Renal cortical epithelial cell (primary cell): Measurements from ENCODE around the gene ID1. TPM values are rescaled to one million over a fixed set of nuclear protein-coding genes. Genes with fewer than 3 reads are reported as not detected.
"Not testable (repeated sequence)": the region's sequence is repeated elsewhere in the genome, so short reads cannot be mapped to it uniquely, and the experiment has no call there.

Experiments used
- DNase-seq: peaks from one replicate; pipeline ENCODE4 v3.0.0-alpha.2; 2011; ENCODE audit warnings: low read depth
- total RNA-seq: library from RNA; depleted of rRNA; stranded (reverse); fragments of >200 nt; gene quantifications from 2 replicates; pipeline ENCODE4 v1.2.3, GENCODE V29; 2014

The ID1 gene
- total RNA-seq, 1 donor from 2014 or later, result 251 TPM

DNA sequence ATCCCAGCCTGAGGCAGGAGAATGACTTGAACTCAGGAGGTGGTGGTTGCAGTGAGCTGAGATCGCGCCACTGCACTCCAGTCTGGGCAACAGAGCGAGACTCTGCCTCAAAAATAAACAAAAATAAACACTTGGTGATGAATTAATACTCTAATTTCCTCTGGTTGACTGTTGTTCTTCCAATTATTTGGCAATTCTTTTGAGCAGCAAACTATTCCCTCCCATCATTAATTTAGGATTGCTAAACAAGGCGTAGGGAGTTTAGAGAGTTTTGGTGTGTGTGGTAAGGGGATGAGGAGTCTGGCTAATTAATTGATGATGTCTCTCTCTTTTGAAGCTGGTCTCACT, 2.7 kb upstream of the ID1 start:
- DNase-seq, result no peak

DNA sequence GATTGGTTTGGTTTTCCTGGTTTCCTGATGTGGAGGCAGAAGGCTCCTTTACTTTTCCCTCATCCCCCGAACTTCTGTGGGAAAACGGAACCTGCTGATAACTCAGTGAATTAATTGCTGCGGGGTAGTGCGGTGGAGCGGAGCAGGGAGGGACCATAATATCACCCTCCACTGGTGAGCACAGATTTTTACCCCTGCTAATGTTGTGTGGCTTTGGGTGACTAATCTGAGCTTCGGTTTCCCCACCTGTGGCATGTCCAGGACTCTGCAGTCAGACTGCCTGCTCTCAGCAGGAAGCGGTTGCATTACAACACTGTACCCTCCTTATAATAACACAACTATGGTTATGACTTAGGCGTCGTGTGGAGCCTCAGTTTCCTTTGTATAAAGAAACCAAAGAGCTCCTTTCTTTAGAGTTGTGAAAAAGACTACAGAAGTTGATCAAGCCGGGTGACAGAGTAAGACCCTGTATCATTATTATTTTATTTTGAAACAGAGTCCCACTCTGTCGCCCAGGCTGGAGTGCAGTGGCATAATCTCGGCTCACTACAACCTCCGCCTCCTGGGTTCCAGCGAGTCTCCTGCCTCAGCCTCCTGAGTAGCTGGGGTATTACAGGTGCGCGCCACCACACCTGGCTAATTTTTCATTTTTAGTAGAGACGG, 2.2 kb upstream of the ID1 start:
- peak; percentile 84 for DNase-seq

DNA sequence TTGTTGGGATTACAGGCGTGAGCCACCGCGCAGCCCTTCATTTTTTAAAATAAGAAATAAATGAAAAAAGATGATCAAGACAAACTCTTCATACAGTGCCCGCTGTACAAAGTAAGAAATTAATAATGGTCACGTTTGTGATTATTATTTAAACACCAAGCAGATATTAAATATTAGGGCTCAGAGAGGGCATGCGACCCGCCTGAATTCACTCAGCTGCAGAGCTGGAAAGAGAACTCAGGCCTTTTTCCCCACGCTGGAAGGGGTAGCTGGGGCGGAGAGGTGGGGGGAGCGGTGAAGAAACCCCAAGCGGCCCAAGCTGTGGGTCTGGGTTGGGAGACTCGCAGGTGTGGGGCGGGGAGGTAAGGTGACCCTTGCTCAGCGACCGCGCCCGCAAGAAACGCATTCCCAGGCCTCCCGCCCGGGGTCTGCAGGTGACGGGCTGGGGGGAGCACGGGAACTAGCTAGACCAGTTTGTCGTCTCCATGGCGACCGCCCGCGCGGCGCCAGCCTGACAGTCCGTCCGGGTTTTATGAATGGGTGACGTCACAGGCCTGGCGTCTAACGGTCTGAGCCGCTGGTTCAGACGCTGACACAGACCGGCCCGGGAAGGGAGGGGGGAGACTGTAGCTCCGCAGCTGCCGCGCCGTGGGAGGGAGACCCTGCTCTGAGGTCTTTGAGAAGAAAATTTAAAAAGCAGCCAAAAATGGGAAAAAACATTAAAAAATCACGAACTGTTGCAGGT, 1.1 kb upstream of the ID1 start:
- peak; percentile 89 for DNase-seq

DNA sequence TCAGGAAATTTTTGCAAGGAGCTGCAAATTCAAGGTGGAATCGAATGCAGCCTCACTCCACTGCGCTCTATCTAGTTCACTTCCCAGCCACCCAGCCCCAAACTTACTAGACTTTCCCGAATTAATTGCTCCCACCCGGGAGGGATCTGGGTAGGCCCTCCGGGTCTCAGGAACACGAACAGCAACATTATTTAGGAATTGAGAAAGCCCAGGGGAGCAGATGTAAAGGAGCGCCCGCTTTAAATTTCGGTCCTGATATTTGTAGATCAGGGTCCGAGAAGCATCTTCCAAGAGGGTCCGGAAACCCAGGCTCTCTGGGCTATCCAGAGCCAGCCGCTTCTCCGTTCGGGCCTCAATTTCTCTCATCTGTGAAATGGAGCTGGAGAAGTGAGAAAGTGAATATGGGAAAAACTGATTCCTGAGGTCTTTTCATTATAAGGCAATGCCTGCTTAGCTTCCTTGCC, 490 bp upstream of the ID1 start:
- no peak for DNase-seq

DNA sequence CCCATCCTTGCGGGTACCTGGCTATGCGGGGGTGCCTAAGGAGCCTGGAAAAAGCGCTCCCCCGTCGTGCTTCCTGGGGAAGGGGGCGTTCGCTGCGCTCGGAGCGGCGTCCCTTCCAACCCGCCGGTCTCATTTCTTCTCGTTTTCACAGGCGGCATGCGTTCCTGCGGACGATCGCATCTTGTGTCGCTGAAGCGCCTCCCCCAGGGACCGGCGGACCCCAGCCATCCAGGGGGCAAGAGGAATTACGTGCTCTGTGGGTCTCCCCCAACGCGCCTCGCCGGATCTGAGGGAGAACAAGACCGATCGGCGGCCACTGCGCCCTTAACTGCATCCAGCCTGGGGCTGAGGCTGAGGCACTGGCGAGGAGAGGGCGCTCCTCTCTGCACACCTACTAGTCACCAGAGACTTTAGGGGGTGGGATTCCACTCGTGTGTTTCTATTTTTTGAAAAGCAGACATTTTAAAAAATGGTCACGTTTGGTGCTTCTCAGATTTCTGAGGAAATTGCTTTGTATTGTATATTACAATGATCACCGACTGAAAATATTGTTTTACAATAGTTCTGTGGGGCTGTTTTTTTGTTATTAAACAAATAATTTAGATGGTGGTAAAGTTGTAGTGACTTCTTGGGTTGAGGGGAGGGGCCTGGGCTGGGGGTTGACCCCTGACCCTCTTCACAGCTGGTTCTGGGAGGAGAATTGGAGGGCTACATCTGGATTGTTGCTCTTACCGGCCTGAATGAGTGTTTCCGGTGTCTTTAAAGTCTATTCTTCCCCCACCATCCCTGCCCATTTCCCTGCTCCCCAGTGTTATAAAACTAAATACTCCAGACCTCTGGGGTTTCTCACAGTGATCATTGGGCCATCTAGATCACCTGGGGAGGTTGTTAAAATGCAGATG, 1.1 kb downstream of the ID1 start:
- no peak for DNase-seq

DNA sequence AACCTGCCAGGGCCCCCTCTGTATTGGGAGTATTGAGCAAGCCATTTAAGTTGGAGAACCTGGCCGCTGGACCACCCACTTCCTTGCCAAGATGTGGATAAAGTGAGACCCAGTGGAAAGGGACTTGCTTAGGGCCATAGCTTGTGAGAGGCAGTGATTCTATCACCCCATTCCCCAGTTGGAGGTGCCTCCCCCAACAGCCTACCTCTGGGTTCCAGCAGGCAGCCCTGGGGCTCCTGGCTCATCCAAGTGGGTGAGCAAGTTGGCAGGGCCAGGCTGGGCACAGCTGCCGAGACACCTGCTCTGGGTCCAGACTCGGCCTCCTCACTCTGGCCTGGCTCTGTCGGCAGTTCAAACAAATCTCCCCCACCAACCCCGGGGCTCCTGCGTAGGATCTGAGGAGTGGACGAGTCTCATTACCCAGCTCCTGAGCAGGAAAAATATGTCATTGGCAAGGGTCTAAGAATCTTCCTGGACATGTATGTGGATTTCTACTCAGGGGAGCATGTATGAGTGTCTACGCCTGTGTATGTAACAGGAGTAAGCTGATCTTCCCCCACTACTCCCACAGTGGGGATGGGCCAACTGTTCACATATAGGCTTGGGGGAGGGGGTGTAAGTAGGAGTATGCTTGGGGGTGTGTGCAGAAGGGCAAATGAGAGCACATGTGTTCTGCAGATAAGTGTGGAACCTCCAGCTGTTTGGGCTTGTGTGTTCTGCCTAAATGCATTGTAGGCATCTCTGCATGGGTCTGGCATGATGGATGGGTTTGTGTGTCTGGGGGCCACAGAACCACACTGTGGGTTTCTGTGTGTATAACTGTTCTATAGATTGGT, 1.9 kb downstream of the ID1 start:
- peak; percentile 63 for DNase-seq

DNA sequence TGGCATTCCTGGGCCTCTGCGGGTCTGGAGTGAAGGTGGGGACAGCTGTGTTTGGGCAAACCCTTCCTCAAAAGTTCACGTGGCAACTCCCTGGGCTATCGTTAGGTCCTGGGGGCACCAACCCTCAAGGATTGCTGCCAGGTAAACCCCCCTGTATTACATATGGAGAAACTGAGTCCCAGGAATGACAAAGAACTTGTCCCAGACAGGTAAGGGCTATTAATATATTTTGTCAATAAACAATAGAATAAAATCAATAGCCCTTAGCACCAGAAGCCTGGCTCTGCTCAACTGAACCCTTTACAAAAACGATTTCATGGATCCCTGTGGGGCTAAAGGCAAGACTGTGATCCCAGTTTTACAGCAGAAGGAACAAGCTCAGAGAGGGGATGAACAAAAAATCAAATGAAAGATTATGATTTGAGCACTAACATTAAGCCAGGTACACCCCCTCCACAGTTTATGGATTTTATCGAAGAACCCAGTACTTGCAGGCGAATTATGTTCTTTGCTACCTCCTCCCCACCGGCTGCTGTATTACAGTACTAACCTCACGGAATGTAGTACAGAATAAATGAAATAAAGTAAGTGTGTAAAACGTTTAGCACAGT, 2.7 kb downstream of the ID1 start:
- peak; percentile 40 for DNase-seq

DNA sequence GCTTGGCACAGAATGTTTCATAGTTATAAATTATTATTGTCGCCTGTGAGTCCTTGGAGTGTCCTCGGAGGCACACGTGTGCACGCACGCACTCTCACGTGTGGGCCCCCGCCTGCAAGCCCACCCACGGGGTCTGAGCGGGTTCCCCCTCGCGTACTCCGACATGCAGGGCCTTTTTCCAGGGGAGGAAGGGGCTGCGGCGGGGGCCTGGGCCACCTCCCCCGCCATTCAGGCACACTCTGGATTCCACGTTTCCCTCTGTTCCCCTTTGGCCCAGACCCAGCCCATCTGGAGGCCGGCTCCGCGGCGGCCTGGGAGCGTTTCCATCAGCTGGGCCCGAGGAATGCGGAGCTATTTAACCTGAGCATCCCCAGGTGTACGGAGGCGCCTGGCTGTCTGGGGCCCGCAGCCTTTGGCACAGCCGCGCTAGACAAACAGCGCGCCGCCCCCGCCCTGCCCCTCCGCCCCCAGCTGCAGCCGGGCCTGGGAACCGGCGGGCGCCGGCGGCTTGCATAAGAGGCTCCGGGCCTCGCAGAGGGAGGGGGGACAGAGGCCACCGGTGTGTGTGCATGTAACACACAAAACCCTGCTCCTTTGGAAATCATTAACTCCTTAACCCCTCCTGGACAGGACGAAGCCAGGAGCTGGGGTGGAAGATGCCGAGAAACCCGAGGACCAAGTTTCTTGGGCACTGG, 3.3 kb downstream of the ID1 start:
- peak; percentile 95 for DNase-seq

DNA sequence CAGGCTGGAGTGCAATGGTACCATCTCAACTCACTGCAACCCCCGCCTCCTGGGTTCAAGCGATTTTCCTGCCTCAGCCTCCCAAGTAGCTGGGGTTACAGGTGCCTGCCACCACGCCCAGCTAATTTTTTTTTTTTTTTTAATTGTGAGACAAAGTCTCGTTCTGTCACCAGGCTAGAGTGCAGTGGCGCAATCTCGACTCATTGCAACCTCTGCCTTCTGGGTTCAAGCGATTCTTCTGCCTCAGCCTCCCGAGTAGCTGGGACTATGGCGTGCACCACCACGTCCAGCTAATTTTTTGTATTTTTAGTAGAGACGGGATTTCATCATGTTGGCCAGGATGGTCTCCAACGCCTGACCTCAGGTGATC, 7.2 kb downstream of the ID1 start:
- DNase-seq, result not testable (repeated sequence)

DNA sequence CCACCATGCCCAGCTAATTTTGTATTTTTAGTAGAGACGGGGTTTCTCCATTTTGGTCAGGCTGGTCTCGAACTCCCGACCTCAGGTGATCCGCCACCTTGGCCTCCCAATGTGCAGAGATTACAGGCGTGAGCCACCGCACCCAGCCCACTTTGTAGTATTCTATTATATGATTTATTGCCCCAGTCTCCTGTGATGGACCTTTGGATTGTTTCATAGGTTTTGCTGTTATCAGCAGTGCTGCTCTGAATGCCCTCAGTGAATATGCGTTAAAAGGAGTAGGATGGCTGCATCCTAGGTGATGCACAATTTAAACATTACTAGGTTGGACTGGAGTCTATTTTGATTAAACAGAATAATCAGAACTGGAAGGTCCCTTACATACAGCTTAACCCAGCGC, 10.3 kb downstream of the ID1 start:
- no peak for DNase-seq

DNA sequence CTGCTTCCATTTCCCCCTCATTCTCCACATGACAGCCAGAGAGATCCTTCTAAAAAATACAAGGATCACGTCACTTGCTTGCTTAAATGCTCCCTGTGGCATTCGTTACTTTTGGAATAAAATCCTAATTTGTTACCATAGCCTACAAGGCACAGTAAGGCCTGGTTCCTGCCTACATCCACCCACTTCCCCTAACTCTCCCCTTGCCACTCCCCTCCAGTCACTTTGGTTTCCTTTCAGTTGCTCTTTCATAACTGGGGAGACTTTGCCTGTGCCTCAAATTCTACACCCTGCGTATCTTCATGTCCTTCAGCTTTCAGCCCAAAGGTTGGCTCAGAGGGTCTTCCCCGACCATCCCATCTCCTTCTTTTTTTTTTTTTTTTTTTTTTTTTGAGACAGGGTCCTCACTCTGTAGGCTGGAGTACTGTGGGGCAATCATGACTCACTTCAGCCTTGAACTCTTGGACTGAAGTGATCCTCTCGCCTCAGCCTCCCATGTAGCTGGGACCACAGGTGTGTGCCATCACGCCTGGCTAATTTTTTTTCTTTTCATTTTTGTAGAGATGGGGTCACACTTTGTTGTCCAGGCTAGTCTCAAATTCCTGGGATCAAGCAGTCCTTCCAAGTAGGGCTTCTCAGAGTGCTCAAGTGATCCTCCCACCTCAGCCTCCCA, 12.5 kb downstream of the ID1 start:
- no peak for DNase-seq

DNA sequence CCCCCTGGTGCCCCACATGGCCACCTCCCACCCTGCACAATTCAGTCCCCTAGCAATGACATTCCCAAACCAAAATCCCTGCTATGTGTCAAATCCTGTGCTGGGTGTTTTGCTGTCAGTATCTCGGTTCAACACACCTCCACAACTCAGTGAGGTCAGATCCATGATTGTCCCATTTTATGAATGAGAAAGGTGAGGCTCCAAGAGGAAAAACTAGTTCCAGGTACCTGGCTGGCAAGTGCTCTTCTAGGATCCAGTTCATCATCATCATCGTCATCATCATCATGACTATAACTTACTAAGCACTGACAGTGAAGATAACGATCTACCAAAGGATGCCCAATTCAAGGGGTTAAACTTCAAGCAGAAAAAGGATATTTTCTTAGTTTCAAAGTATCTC, 15.2 kb downstream of the ID1 start:
- no peak for DNase-seq

DNA sequence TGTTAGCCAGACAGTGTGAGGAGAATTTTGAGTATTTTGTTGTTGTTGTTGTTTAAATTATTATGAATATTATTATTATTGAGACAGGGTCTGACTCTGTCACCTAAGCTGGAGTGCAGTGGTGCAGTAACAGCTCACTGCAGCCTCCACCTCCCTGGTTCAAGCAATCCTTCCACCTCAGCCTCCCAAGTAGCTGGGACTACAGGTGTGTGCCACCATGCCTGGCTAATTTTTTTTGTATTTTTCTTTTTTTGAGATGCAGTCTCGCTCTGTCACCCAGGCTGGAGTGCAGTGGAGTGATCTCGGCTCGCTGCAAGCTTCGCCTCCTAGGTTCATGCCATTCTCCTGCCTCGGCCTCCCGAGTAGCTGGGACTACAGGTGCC, 18.0 kb downstream of the ID1 start:
- DNase-seq, result not testable (repeated sequence)

DNA sequence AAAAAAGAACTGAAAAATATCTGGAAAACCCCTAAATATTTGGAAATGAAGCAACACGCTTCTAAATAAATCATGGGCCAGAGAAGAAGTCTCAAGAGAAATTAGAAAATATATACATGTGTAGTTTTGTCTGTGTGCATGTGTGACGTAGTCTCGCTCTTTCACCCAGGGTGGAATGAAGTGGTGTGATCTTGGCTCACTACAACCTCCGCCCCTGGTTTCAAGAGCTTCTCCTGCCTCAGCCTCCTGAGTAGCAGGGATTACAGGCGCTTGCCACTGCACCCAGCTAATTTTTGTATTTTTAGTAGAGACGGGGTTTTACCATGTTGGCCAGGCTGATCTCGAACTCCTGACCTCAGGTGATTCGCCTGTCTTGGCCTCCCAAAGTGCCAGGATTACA, 21.4 kb downstream of the ID1 start:
- DNase-seq, result not testable (repeated sequence)

DNA sequence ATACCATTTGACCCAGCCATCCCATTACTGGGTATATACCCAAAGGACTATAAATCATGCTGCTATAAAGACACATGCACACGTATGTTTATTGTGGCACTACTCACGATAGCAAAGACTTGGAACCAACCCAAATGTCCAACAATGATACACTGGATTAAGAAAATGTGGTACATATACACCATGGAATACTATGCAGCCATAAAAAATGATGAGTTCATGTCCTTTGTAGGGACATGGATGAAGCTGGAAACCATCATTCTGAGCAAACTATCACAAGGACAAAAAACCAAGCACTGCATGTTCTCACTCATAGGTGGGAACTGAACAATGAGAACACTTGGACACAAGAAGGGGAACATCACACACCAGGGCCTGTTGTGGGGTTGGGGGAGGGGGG, 23.0 kb downstream of the ID1 start:
- DNase-seq, result not testable (repeated sequence)

DNA sequence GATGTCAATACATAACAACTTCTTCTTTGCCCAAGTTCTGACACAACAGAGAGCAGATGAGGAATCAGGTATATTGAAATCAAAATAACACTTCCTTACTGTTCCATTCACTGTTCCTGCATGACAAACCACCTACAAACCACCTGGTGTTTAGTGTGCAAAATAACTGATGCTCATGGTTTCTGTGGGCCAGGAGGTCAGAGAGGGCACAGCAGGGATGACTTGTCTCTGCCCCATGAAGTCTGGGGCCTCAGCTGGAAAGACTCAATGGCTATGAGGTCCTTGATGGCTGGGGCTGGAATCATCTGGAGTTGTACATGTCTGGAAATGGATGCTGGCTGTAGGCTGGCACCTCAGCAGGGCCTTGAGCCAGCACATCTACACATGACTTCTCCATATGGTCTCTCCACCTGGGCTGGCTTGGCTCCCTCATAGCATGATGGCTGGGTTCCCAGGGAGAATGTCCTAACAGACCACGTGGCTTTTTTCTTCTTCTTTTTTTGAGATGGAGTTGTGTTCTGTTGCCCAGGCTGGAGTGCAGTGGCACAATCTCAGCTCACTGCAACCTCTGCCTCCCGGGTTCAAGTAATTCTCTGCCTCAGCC, 25.2 kb downstream of the ID1 start:
- no peak for DNase-seq

DNA sequence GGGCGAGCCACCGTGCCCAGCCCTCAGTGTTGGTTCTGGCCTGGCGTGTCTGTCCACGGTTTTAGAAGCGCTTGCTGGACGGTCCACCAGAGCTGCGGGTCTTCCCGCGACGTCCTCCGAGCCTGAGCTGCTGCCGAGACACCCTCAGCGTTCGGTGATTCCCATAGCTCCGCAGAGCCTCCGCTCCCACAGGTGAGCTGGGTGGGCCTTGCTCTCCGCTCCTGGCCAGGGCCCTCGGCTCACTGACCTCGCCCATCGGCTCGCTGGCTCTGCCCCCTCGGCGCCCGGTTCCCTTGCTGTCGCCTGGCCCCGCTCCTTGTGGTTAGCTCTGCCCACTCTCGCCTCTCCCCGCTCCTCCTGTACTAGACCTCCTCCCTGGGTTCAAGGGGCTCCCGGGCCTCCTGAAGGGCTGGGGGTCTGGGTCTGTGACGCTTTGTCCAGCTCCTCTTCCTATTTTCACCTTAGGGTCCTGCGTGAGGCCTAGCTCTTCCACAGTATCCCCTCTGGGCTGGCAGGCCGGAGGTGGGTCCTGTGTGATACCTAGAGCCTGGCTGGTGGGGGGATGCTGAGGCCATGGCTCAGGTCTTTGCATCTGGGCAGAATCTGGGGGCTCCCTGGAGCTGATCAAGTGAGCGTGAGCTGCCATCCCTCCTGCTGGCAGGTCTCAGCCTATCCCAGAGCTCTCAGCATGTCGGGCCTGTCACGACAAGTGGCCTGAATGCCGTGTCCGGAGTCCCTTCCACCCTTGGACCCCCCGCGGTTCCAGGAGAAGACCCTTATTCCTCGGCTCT, 27.7 kb downstream of the ID1 start:
- no peak for DNase-seq

DNA sequence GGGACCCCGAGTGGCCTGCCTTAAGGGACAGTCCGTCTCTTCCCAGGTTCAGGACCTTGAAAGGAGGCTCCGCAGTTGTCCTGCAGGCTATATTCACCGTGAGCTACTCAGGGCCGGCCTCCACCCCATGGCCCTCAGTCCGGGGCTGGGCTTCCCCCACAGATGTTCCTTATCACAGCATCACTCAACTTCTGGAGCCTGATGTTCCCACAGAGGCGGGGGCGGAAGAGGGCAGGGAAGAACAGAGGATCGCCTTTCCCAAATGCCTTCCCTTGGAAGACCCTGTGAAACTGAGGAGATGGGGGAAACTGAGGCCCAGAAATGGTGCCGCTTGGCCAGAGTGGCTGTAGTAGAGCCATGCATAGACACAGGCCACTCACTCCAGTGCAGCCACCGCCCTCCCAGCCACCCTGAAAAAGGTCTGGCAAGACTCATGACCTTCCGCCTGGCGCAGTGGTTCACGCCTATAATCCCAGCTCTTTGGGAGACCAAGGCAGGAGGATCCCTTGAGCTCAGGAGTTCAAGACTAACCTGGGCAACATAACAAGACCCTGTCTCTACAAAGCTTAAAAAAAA, 28.3 kb downstream of the ID1 start:
- DNase-seq, result no peak

DNA sequence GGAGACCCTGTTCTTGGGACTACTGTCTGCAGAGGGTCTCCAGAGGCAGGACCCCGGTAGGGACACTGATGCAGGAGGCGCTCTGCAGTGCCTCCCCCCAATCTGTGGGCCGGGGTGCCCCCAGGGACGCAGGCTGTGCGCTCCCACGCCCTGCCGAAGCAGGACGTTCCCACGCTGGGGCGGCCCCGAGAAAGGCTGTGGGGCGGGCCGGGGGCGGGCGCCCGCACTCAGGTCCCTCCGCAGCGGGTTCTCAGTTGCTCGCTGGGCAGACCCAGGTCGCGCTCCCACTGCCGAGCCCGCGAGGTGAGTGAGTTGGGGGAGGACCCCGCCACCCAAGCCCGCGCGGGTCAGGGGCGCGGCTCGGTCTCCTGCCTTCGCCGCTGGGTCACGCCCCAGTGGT, 32.6 kb downstream of the ID1 start, which contains the start of gene COX4I2:
Gene COX4I2, plus strand, starts transcription at position 253 of the 400 bp plus-strand sequence. CDS start 1,106 bp downstream, outside the sequence.
- DNase-seq, result no peak
